Measurements from ENCODE around the gene TP53TG5. TPM values are rescaled to one million over a fixed set of nuclear protein-coding genes. Genes with fewer than 3 reads are reported as not detected.

Gene TP53TG5
- total and polyA plus RNA-seq, 10 of the 15 experiments (the other 5 are each of a cell fraction or from before 2014, with no cell fraction given), result 0.24 TPM; not detected in 9

DNA sequence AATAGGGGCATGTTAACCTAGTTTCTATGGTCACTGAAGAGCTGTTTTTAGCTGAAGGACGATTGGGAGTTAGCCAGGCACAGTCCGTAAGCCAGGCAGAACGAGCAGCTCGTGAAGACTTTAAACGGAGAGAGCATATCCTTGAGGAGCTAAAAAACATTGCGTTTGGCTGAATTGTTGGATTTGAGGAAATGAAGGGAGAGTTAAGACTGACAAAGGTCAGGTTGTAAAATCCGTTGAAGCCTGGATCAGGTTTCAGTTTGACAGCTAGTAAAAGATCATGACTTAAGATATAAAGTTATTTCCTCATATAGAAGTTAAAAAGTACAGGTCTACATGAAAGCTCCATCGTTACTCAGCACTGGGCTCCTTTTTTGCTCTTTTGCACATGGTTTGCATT, 32.8 kb upstream of the TP53TG5 start:
- Histone ChIP-seq H3K4me3 (no peak overlapping the region), H3K79me2 (ENCODE audit: control insufficient read depth, insufficient read depth, low read length) (no peaks in the 10 kb centered on the region; the same call in 1 of the 2 replicates), H3K27ac (ENCODE audit: control insufficient read depth, insufficient read depth) (no peak overlapping the region), H3K9ac (ENCODE audit: control insufficient read depth, insufficient read depth, low read length) (no peak overlapping the region), H2AFZ (ENCODE audit: control insufficient read depth, low read depth, low read length) (no peak overlapping the region), H3K27me3 (replicated peaks in 1 of 2; ENCODE audit: control insufficient read depth in 2 of 2, insufficient read depth in 2 of 2, low read length in 1 of 2) (peaks cover 0 to 6% of the 10 kb centered on the region in 2 experiments; a peak in 1 of 4 replicates), H3K9me3 (replicated peaks; ENCODE audit: control insufficient read depth, insufficient read depth, low read length) (no peaks in the 10 kb centered on the region), H3K36me3 (ENCODE audit: control insufficient read depth in 2 of 2, insufficient read depth in 2 of 2, low read length in 1 of 2) (no peaks in the 10 kb centered on the region; a peak in 1 of 4 replicates), H3K4me2 (ENCODE audit: control insufficient read depth, insufficient read depth) (no peak overlapping the region), H4K20me1 (ENCODE audit: control insufficient read depth, insufficient read depth) (no peaks in the 10 kb centered on the region), H3K4me1 (ENCODE audit: control insufficient read depth, insufficient read depth, low read length) (0 out of 2 replicates have a peak, but pooled peaks cover 8% of the 10 kb centered on the region)
- POLR2A ChIA-PET, result no interaction called here
- FAIRE-seq (no peak), DNase-seq (ENCODE audit: low read depth, low spot score) (no peak), ATAC-seq (no peak)
- intact Hi-C loops (cut with micrococcal nuclease; ENCODE audit: unreplicated experiment) (no loop called here), in situ Hi-C loops (cut with MboI) (no loop called here)
- SMC1A ChIA-PET (ENCODE audit: uncharacterized antibody, unreplicated experiment), result interaction anchor here (0.6 kb wide), 1 partner anchor 48 kb away, joined by 3 read pairs; the partner anchor contains the start of gene SYS1
- no peak for TF ChIP-seq SMAD1 (IDR thresholded peaks at IDR 0.05; ENCODE audit: low read depth, partially characterized antibody)
- TF ChIP-seq ZNF384 (IDR thresholded peaks at IDR 0.05; ENCODE audit: borderline replicate concordance, low read depth, low read length), result no peak
- TF ChIP-seq SP1 (IDR thresholded peaks at IDR 0.05; ENCODE audit: low read depth, low read length), result no peak
- no peak for TF ChIP-seq RB1 (IDR thresholded peaks at IDR 0.05; ENCODE audit: borderline replicate concordance)
- TF ChIP-seq, protein P1, sequence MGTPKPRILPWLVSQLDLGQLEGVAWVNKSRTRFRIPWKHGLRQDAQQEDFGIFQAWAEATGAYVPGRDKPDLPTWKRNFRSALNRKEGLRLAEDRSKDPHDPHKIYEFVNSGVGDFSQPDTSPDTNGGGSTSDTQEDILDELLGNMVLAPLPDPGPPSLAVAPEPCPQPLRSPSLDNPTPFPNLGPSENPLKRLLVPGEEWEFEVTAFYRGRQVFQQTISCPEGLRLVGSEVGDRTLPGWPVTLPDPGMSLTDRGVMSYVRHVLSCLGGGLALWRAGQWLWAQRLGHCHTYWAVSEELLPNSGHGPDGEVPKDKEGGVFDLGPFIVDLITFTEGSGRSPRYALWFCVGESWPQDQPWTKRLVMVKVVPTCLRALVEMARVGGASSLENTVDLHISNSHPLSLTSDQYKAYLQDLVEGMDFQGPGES (IDR thresholded peaks at IDR 0.05), result no peak
- TF ChIP-seq, protein P2, sequence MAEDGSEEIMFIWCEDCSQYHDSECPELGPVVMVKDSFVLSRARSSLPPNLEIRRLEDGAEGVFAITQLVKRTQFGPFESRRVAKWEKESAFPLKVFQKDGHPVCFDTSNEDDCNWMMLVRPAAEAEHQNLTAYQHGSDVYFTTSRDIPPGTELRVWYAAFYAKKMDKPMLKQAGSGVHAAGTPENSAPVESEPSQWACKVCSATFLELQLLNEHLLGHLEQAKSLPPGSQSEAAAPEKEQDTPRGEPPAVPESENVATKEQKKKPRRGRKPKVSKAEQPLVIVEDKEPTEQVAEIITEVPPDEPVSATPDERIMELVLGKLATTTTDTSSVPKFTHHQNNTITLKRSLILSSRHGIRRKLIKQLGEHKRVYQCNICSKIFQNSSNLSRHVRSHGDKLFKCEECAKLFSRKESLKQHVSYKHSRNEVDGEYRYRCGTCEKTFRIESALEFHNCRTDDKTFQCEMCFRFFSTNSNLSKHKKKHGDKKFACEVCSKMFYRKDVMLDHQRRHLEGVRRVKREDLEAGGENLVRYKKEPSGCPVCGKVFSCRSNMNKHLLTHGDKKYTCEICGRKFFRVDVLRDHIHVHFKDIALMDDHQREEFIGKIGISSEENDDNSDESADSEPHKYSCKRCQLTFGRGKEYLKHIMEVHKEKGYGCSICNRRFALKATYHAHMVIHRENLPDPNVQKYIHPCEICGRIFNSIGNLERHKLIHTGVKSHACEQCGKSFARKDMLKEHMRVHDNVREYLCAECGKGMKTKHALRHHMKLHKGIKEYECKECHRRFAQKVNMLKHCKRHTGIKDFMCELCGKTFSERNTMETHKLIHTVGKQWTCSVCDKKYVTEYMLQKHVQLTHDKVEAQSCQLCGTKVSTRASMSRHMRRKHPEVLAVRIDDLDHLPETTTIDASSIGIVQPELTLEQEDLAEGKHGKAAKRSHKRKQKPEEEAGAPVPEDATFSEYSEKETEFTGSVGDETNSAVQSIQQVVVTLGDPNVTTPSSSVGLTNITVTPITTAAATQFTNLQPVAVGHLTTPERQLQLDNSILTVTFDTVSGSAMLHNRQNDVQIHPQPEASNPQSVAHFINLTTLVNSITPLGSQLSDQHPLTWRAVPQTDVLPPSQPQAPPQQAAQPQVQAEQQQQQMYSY (CRISPR knock-in tag; IDR thresholded peaks at IDR 0.05), result no peak
- CTCF ChIA-PET, result interaction anchor here (1.2 kb wide), 1 partner anchor 26 kb away, joined by 6 read pairs; no protein-coding TSS in a partner anchor
- RAD21 ChIA-PET (ENCODE audit: unreplicated experiment), result interaction anchor here (0.9 kb wide), 1 partner anchor 51 kb away, joined by 3 read pairs; no protein-coding TSS in a partner anchor
- BruUV-seq (replicated peaks), result no TSS peak
- WGBS (ENCODE audit: insufficient coverage, insufficient replicate concordance, low lambda C conversion rate, missing lambda C conversion rate), result 70% methylated on average over 8 of the region's 8 CpGs

Measured in GM12878 (cell line).